ENCODE results near the gene OLFM1. TPM values are rescaled to one million over a fixed set of nuclear protein-coding genes. Genes with fewer than 3 reads are reported as not detected.

OLFM1 gene
- total RNA-seq, 1 experiment from 2014 or later, result 3.5 TPM

DNA sequence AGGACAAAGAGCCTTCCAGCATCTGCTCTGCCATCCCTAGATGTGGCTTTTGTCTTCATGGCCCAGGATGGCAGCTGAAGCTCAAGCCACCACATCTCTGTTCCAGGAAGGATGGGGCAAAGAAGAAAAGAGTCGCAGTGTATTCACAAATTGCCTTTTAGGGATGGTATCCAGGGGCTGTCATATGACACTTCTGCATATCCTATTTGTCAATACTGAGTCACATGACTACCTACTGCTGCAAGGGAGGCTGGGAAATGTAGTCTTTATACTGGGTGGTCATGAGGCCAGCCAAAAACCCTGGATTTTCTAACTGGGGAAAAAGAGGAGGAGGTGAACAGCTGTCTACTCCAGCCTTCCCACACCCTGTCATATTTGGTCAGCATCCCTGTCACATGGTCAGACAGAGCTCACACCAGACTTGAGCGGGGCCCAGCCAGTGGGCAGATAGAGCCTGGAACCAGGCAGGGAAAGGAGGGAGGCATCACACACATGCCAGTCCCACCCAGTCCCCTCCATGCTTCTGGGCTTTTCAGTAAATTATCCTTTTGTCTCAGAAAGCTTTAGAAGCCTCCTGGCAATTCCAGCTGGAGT lies 52.0 kb downstream of the OLFM1 start (continued):
- TF ChIP-seq, protein P1, sequence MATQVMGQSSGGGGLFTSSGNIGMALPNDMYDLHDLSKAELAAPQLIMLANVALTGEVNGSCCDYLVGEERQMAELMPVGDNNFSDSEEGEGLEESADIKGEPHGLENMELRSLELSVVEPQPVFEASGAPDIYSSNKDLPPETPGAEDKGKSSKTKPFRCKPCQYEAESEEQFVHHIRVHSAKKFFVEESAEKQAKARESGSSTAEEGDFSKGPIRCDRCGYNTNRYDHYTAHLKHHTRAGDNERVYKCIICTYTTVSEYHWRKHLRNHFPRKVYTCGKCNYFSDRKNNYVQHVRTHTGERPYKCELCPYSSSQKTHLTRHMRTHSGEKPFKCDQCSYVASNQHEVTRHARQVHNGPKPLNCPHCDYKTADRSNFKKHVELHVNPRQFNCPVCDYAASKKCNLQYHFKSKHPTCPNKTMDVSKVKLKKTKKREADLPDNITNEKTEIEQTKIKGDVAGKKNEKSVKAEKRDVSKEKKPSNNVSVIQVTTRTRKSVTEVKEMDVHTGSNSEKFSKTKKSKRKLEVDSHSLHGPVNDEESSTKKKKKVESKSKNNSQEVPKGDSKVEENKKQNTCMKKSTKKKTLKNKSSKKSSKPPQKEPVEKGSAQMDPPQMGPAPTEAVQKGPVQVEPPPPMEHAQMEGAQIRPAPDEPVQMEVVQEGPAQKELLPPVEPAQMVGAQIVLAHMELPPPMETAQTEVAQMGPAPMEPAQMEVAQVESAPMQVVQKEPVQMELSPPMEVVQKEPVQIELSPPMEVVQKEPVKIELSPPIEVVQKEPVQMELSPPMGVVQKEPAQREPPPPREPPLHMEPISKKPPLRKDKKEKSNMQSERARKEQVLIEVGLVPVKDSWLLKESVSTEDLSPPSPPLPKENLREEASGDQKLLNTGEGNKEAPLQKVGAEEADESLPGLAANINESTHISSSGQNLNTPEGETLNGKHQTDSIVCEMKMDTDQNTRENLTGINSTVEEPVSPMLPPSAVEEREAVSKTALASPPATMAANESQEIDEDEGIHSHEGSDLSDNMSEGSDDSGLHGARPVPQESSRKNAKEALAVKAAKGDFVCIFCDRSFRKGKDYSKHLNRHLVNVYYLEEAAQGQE (IDR thresholded peaks at IDR 0.05; ENCODE audit: low read depth), result no peak
- no peak for TF ChIP-seq ZNF274 (IDR thresholded peaks at IDR 0.05; ENCODE audit: low read depth, low read length)

DNA sequence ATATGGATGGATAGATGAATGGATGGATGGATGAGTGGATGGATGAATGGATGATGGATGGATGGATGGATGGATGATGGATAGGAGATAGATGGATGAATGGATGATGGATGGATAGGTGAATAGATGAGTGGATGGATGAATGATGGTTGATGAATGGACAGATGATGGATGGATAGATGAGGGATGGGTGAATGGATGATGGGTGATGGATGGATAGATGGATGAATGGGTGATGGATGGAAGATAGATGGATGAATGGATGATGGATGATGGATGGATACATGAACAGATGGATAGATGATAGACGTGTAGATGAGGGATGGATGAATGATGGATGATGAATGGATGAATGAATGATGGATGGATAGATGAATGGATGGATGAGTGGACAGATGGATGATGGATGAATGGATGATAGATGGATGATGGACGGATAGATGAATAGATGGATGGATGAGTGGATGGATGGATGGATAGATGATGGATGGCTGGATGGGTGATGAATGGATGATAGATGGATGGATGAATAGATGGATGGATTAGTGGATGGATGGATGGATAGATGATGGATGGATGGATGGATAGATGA lies 53.8 kb downstream of the OLFM1 start:
- ATAC-seq (no peak), DNase-seq (ENCODE audit: low read depth, low spot score) (no peak)
- RAD21 ChIA-PET (ENCODE audit: low non-redundant PET in 1 of 2, low total read pairs in 2 of 2, uncharacterized antibody in 2 of 2, unreplicated experiment in 2 of 2), result no interaction called here
- intact Hi-C loops (cut with micrococcal nuclease), result no loop called here
- Histone ChIP-seq H3K9me2 (ENCODE audit: insufficient read depth) (no peaks in the 10 kb centered on the region), H3K4me1 (ENCODE audit: control insufficient read depth in 1 of 2, insufficient read depth in 2 of 2, low read length in 2 of 2) (peaks cover 16 to 17% of the 10 kb centered on the region in 2 experiments), H3K36me3 (ENCODE audit: control insufficient read depth in 1 of 2, insufficient read depth in 2 of 2, low read length in 2 of 2) (no peaks in the 10 kb centered on the region), H4K20me1 (ENCODE audit: insufficient read depth) (no peaks in the 10 kb centered on the region), H3K27me3 (ENCODE audit: insufficient read depth, low read length) (peaks cover 16% of the 10 kb centered on the region; the same call in 1 of the 2 replicates), H3K79me2 (ENCODE audit: insufficient read depth, low read length) (no peaks in the 10 kb centered on the region), H2AFZ (ENCODE audit: low read depth, low read length, poor library complexity, severe bottlenecking) (no peak overlapping the region), H3K9me3 (ENCODE audit: control insufficient read depth in 1 of 2, insufficient read depth in 1 of 2, low read depth in 1 of 2, low read length in 2 of 2) (no peaks in the 10 kb centered on the region), H3K4me2 (ENCODE audit: low read length) (no peak overlapping the region), H3K4me3 (replicated peaks in 1 of 2; ENCODE audit: low read depth in 1 of 2, low read length in 2 of 2) (no peak overlapping the region), H3K9ac (ENCODE audit: low read length) (no peak overlapping the region), H3K27ac (ENCODE audit: low read depth, low read length) (no peak overlapping the region)
- POLR2A ChIA-PET, result no interaction called here
- no peak for TF ChIP-seq SP1 (IDR thresholded peaks at IDR 0.05; ENCODE audit: low read depth)
- TF ChIP-seq, protein P2, sequence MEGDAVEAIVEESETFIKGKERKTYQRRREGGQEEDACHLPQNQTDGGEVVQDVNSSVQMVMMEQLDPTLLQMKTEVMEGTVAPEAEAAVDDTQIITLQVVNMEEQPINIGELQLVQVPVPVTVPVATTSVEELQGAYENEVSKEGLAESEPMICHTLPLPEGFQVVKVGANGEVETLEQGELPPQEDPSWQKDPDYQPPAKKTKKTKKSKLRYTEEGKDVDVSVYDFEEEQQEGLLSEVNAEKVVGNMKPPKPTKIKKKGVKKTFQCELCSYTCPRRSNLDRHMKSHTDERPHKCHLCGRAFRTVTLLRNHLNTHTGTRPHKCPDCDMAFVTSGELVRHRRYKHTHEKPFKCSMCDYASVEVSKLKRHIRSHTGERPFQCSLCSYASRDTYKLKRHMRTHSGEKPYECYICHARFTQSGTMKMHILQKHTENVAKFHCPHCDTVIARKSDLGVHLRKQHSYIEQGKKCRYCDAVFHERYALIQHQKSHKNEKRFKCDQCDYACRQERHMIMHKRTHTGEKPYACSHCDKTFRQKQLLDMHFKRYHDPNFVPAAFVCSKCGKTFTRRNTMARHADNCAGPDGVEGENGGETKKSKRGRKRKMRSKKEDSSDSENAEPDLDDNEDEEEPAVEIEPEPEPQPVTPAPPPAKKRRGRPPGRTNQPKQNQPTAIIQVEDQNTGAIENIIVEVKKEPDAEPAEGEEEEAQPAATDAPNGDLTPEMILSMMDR (IDR thresholded peaks at IDR 0.05 in 2 of 3, conservative IDR thresholded peaks at IDR 0.05 in 1 of 3; ENCODE audit: borderline replicate concordance in 1 of 3, insufficient read depth in 1 of 3, low read depth in 2 of 3, low read length in 2 of 3), result no peak
- no peak for TF ChIP-seq FOSL1 (IDR thresholded peaks at IDR 0.05; ENCODE audit: low read depth)
- TF ChIP-seq, protein P1 (IDR thresholded peaks at IDR 0.05; ENCODE audit: low read depth), result no peak
- TF ChIP-seq YY1 (IDR thresholded peaks at IDR 0.05; ENCODE audit: extremely low read depth, insufficient replicate concordance, low read depth, low read length), result no peak
- no peak for TF ChIP-seq SRF (IDR thresholded peaks at IDR 0.05; ENCODE audit: low read depth)
- BruUV-seq (replicated peaks), result no TSS peak
- CTCF ChIA-PET, result no interaction called here
